Stomach (tissue), 4 donors: Measurements from ENCODE around the gene UPF1.

ENCODE experiments used
- EP300 ChIP-seq: sonication (generic); formaldehyde crosslinking; IDR thresholded peaks from one replicate; pipeline ENCODE4 v1.6.1; 2017; ENCODE audit warnings: antibody characterized with exemption
- POLR2A ChIP-seq, 4 donors: fragments of 450-650 bp; IDR thresholded peaks; one replicate each; pipeline ENCODE4 v1.6.1; 2016; ENCODE audit warnings: antibody characterized with exemption in 4 of 4, control low read depth in 2 of 4, mild to moderate bottlenecking in 1 of 4, moderate library complexity in 1 of 4

DNA sequence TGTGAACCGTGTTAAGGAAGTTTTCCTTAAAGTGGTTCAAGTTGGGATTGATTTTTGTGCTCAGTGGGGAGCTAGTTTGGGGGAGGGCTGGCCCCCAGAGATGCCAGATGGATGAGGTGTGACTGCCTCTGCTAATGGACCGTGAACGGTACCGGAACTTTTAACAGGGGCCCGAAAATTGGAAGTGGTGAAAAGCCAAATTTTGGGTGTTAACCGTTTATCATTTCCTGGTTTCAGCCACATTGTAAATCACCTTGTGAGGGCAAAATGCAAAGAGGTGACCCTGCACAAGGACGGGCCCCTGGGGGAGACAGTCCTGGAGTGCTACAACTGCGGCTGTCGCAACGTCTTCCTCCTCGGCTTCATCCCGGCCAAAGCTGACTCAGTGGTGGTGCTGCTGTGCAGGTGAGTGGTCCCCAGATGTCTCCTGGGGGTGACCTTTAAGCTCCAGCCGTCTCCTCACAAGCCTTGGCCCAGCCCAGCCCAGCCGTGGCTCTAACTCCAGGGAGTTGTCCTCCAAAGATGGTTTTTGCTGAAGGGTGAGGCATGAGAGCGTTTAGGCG is 18.2 kb downstream of the UPF1 start:
- TF ChIP-seq EP300: no peak
- TF ChIP-seq POLR2A (IDR thresholded peaks at IDR 0.05): no peak
